GM19395 (cell line): ENCODE results near the gene FOXL2.

Experiments used
- ATAC-seq: cut with Tn5 transposase; IDR thresholded peaks from one replicate; pipeline ENCODE4 v1.9.1; 2021; ENCODE audit warnings: mild to moderate bottlenecking, moderate library complexity; ENCODE audit not compliant: unreplicated experiment

Gene FOXL2

DNA sequence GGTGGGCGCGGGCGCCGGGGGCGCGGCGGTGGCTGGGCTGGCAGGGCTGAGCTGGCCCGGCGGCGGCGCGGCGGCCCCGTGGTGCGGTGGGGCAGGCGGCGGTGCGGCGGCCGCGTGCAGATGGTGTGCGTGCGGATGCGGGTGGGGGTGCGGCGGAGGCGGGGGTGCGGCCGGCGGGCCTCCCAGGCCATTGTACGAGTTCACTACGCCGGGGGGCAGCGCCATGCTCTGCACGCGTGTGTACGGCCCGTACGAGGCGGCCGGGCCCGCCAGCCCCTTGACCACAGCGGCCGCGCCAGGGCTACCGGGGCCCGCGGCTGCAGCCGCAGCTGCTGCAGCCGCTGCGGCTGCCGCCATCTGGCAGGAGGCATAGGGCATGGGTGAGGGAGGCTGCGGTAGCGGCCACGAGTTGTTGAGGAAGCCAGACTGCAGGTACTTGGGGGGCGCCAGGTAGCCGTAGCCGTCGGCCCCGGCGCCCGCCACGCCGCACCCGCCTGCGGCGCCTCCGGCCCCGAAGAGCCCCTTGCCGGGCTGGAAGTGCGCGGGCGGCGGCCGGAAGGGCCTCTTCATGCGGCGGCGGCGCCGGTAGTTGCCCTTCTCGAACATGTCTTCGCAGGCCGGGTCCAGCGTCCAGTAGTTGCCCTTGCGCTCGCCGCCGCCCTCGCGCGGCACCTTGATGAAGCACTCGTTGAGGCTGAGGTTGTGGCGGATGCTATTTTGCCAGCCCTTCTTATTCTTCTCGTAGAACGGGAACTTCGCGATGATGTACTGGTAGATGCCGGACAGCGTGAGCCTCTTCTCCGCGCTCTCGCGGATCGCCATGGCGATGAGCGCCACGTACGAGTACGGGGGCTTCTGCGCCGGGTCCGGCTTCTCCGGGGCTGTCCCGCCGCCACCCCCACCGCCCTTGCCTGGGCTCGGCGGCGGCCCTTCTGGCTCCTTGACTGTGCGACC, 951 bp downstream of the FOXL2 start:
- no peak for ATAC-seq

DNA sequence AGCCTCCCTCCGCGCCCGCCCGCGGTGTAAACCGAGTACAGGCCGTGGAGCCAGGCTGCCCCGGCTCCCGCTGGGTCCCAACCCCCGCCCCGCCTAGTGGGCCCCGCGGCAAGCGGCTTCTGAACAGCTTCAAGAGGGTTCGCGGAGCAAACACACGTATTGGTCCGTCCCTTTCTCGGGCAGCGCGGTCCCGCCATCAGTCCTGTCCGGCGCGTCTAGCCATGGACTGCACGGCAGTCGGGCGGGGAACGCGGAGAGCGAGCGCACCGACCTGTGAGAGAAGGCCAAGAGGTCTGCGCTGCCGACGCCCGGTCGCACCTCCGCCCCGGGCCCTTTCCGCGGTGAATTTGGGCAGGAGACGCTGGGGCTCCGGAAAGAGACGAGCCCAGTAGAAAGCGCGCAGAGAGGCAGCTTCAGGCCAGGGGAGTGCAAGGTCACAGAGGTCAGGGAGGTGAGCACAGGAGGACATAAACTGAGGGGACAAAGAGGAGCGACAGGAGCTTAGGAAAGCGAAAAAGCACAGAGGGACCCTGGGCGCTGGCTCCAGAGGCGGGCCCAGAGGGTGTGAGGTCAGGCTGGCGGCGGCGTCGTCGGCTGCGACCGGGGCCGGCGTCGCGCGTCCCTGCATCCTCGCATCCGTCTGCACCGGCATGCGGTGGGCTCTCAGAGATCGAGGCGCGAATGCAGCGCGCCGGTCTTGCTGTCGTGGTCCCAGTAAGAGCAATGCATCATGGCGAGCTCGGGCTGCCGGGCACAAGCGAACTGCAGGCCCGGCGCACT, 1.8 kb downstream of the FOXL2 start:
- no peak for ATAC-seq

DNA sequence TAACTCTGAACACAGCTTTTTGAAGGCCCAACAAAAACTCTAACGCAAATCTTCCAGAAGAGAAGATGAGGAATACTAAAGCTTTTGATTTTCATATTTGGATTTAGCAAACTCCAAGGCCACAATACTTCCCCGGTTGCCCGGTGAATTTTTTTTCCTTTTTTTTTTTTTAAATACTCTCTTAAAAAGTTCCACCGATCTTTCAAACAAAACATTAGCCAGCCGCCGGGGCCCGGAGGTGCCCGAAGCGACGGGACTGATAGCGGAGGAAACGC, 2.3 kb downstream of the FOXL2 start:
- ATAC-seq, result no peak

DNA sequence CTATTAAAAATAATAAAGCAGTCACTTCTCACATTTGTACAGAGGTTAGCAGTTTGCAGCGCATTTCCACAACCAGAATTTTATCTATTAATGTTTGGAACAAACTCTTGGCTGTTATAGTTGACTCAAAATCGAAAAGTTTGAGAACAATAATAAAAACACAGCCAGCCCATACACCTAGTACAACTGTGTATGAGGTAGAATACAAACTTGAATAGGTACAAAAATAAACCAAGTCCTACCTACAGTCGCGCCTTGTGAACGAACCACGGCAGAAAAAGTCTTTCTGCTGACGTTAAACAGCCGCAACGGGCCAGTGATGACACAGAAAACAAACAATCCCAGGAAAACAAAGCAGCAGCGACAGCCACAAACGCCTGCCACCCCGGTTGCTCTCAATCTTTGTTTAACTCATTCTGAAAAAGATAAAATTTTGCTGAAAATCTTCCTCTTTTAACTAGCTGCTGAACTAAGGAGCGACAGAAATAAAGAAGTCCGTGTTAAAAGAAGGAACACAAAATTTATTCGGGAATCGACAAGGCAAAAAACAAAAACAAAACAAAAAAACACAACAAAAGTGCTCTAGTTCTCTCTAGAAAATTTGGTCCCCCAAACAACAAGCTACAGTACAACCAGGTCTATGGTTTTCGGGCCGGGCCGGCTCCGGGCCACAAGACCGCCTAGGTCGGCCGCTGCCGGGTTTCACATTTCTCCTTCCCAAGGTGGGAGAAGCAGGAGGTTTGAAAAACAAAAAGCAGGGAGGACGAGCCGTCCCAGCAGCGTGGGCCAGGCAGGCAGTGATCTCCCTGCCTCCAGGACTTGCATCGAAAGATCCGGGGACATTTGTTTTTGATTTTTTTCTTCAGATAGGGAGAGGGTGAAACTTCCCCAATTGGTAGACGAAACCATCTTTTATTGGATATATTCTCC, 2.9 kb downstream of the FOXL2 start:
- ATAC-seq, result no peak

DNA sequence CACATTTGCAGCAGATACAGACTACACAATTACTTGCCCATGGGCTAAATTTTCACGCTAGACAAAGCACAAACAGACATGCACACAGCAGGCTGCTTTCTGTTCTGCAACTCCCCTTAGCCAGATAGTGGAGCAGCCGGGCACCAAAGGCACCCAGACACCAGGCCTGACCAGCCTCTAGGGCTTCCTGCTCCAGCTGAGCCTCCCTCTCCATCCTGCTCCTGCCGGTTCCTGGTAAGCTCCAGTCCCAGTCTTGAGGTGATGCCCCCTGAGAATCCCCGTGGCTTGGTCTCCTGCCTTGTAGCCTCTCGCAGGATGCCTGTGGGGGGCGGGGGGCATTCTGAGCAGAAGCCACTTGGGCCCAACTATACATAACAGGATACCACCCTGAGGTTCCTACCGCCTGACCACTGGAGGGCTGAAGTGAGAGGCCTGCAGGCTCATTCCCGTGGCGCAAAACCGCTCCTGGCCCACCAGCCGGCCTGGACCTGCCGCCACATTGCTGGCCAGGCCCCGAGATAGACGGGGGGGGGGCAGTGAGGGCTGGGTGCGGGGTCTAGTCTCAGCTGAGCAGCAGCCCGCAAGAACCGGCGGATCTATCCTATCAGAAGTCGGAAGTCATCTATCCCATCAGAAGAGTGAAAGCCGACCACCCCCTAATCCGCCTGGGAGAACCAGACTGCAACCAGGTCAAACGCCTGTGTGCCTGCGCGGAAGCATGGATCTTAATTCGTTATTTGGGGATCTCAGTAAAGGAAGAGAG, 3.9 kb downstream of the FOXL2 start:
- ATAC-seq, result no peak

DNA sequence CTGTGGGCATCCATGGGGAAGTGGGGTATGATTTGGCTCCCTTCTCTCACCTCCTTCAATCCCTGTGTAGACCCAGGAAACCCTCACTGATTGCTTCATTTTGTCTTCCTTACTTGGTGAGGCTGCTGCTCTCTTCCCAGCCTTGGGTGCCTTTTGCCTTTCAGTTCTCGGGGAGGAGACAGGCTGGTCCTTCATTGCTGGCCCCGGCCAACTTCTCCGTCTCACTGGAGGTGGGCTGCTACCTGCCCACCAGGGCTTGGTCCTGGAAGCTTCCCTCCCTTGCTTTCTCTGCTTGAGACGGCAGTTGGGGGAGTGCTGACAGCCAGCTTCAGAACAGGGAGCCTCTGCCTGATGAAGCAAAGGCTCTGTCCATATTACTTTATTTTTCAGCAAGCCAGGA, 4.7 kb downstream of the FOXL2 start:
- ATAC-seq, result no peak

DNA sequence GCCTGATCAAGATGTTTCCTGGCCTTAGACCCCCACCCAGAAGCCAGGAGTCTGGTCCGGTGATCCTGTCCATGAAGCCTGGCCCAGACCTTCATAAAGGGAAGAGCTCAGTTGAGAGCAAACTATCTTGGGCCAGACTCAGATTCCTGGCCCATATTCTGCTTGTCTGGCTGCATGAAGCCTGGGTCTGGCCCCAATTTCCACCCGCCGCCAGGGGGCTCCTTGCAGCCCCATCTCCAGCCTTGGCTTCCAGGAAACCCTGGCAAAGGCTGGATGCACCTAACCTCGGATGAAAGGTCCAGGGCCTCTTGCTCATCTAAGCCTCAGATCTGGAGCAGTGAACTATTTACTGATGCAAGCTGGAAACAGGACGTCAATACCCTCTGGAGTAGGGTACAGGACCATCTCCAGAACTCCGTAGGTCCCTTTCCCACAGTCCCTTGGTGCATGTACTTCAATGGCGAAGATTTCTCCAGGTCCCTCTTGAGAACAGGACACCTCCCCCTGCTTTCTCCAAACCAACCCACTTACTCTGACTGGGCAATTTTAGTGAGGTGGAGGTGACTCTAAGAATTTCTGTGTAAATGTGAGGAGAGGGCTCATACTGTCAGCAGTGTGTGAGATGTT, 5.6 kb downstream of the FOXL2 start:
- no peak for ATAC-seq

DNA sequence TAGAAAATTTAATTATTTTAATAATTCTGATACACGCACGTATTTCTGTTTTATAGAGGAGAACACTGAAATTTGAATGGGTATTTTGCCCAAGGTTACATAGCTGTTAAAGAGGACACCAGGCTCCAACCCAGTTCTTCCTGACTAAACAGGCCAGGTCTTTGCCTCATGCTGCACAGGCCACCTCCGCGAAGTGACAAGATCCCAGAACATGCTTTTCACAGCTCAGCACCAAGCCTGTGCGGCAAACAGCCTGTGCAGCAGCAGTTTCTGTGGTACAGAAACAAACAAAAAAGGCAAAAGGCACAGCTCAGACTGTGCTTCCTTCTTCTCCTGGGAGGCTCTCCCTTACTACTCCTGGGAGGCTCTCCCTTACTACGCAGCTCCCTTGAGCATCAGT, 6.5 kb downstream of the FOXL2 start:
- no peak for ATAC-seq

DNA sequence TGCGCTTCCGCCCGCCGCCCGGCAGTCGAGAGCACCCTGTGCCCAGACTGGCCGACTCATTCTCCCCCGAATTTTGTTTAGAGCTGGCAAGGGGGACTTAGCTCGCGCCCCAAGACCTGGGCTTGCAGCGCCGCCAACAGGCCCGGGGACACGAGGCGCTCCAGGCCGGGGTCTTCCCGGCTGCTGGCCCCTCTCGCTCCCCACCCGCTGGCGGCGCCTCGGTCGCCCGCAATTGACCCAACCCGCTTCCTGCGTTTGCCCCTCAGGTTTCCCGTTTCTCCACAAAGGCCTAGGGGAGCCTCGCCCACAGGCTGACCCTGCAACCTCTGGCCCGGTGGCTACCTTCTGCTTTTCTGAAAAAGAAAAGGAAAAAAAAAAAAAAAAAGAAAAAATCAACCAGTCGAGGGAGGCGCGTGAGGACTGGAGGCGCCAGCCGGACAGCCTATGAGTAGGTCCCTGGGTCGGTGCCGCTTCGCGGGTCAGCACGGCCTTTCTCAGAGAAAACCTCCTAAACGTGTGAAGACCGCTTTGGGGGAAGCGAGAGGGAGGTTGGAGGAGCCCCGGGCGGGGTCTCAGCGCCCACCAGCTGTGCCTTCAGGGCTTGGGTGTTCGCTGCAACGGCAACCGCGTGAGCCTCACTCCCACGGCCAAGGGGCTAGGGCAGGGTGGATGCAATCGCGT, 7.2 kb downstream of the FOXL2 start:
- ATAC-seq, result no peak

DNA sequence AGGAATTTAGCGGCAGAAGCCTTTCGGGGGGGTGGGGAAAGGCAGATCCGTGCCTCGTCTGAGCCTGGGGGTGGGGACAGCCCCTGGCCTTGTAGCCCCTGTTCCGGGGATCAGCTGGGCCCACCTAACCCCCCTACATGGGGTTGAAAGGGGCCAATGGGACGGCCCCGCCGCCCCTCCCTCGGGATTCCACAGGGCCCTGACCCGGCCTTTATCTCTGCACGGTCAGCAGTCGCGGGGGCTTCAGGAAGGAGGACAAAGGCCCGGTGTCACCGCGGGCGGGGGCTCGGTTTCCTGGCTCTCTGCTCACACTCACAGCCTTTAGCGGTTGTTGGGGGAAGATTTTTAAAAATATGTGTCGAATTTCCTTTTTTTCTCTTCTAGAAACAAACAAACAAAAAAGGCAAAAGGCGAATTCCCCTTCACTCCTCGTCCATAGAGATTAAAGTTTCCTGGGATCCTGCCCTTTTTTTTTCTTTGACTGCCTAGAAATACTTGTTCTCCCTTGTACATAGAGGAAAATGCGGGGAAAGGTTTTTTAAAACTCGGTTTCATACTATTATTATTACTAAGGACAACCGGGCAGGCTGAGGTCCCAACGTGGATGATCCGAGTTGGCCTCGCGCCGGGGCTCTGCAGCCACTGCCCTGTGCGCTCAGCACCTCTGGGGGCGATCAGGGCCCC, 7.9 kb downstream of the FOXL2 start:
- ATAC-seq, result no peak

DNA sequence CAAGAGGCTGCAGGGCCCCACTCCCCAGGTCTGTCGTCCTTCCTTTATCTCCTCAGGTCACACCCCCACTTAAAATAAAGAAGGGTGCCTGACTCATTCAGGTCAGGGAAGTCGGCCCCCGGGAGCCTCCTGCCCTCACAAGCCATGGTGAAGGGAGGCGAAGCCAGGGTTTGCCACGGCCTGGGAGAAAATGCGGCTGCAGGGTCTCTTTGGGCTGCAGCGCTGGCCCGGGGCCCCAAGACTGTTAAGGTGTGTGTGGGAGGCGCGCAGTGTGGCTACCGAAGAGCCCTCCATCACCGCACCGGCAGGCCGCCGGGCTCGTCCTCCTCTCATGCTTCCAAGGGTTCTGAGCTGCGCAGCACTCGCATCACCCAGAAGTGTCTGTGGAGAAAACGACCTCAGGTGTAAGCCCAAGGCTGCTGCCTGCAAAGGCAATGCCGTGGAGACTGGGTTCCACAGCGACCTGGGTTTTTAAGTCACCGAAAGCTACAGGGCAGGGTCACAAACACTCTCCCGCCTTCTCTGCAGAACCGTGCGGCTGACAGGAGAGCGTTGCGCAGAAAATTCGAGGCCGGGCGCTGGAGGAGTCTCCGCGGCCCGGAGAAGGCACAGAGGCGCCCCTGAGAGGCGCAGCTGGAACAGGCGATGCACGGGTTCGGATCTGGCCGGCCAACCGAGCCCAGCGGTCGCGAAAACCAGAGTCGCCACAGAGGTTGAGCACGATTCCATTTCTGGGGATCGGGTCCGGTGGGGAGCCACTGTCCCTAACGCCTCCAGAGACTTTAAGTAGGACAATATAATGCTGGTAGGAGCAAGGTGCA, 8.7 kb downstream of the FOXL2 start:
- ATAC-seq, result no peak

DNA sequence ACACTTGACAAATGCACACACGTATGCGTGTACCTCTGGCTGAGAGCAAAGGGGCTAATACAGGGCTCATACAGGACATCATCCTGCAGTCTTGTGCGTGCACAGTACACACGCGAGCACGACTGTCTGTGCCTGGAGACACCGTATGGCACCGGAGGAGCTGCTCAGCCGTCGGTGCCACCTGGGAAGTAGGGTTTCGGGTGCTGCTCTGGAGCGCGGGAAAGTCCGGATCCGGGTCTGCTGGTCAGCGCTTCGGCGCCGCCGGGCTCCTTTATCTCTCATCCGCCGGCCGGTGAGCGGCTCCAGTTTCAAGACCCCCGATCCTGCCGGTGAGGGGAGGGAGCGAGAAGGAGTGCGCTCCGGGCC, 9.3 kb downstream of the FOXL2 start:
- no peak for ATAC-seq

DNA sequence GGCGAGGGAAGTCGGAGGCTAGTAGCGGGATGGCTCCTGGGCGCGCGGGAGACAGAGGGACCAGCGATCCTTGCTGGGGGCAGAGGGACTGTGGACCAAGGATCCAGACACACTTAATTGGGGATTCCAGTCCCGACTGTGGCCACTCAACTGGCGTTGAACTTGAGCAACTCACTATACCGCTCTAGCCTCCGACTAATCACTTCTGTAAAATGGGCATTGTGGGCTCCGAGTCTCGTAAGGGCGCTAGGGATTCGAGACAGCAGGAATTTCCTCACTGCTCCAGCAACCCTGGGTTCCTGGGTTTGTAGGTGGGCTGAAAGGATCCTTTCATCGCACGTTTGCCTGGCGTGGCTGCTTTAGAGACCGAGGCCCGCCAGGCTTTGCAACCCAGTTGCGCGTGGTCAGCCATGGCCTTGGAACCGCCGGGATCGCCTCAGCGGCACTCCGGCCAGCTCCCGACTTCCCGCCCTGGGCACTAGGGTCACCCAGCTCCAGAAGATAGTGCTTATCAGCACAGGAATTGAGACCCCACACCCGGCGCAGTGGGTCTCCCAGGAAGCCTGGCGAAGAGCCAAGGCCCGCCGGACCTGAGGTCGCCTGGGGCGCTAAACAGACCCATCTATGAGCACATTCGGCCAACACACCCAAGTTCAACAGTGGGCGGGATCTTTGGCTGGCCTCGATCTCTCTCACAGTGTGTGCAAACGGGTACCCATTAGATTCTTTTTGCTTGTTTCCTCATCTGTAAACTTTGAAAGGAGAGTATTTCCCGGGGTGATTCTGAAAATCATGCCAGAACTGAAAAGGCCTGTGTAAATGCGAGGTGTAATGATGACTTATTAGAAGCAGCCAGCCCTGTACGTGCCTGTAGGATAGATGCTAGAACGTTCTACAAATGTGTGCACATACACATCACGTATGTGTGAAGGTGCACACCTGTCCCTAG, 9.9 kb downstream of the FOXL2 start:
- ATAC-seq, result no peak

DNA sequence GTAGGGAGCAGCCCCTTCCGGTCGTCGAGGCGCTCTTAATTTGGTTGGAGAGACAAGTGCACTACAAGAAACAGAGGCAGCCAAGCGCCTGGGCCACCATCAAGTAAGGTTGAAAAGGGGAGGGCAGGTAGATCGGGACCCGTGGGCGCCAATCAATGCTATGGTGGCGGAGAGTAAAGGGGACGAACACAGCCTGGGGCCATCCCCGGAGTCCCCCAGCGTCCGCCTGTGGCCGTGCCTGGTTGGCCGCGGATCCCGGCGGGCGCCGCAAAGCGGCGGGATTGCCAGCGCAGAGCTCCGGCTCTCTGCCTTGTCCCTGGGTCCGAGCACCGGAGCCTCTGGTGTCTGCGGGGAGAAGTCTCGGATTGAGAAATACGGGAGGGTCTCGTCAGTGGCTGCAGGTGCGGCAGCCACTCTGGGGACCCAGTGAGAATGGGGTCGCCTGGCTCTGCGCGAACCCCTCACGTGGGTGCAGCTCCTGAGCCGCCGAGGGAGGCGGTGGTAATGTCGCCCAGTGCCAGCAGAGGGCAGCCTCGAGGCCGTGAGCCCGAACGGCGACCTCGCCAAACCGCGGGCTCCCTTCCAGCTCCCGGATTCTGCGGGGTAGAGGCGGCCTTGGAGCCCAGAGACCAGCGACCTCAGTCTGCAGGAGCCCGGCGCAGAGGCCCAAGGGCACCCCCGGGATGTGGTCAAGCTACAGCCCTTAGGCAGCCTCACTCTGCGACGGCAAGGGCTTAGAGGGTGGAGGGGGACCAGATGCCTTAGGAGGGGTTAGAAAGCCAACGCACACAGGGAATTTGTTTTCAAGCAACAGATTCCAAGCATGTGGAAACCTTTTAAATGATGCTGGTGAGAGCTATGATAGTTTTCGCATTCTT, 10.8 kb downstream of the FOXL2 start:
- peak; percentile 75 for ATAC-seq

DNA sequence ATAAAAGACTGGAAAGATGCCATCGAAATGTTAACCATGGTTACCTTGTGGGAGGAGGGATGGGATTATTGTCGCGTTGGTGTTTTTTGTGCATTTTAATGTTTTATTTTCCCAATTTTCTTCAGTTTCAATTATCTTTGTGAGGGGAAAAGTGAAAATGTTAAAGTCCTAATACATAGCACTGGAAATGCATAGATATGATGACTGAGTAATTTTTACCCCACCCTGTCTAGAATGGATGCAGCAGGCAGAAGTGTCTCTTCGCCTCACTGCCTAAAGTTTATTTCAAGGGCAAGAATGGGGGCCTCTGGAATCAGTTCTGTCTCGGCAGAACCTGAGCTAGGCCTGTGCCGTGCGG, 11.5 kb downstream of the FOXL2 start:
- ATAC-seq, result no peak
